Measurements from ENCODE around the gene ATXN7L1.

The ATXN7L1 gene

GRCh38 chr7:105769901-105770628 is 106.3 kb downstream of the ATXN7L1 start:
- peak; percentile 12 for DNase-seq

- no peak for DNase-seq
Measured at GRCh38 chr7:105768898-105769507, 107.4 kb downstream of the ATXN7L1 start.

- DNase-seq: no peak
Measured at GRCh38 chr7:105768117-105768516, 108.3 kb downstream of the ATXN7L1 start.

- no peak for DNase-seq
Measured at GRCh38 chr7:105766421-105767073, 109.9 kb downstream of the ATXN7L1 start.

- no peak for DNase-seq
Measured at GRCh38 chr7:105765846-105766245, 110.6 kb downstream of the ATXN7L1 start.

GRCh38 chr7:105764506-105764905 is 111.9 kb downstream of the ATXN7L1 start:
- no peak for DNase-seq

GRCh38 chr7:105760551-105761447 is 115.6 kb downstream of the ATXN7L1 start:
- DNase-seq: no peak

- DNase-seq: peak; percentile 23
Measured at GRCh38 chr7:105759670-105760550, 116.5 kb downstream of the ATXN7L1 start.

GRCh38 chr7:105756367-105756766 is 120.0 kb downstream of the ATXN7L1 start:
- no peak for DNase-seq

- DNase-seq: no peak
Measured at GRCh38 chr7:105752671-105753275, 123.6 kb downstream of the ATXN7L1 start.

GRCh38 chr7:105751054-105751453 is 125.3 kb downstream of the ATXN7L1 start:
- no peak for DNase-seq

- no peak for DNase-seq
Measured at GRCh38 chr7:105748701-105749100, 127.7 kb downstream of the ATXN7L1 start.

GRCh38 chr7:105745681-105746330 is 130.6 kb downstream of the ATXN7L1 start:
- no peak for DNase-seq

- no peak for DNase-seq
Measured at GRCh38 chr7:105744258-105744657, 132.1 kb downstream of the ATXN7L1 start.

GRCh38 chr7:105743351-105744090 is 132.9 kb downstream of the ATXN7L1 start:
- DNase-seq: no peak

- no peak for DNase-seq
Measured at GRCh38 chr7:105742787-105743186, 133.6 kb downstream of the ATXN7L1 start.

GRCh38 chr7:105741982-105742381 is 134.4 kb downstream of the ATXN7L1 start:
- DNase-seq: no peak

- no peak for DNase-seq
Measured at GRCh38 chr7:105738133-105738532, 138.3 kb downstream of the ATXN7L1 start.

GRCh38 chr7:105734233-105734632 is 142.2 kb downstream of the ATXN7L1 start:
- no peak for DNase-seq

GRCh38 chr7:105731042-105731441 is 145.4 kb downstream of the ATXN7L1 start:
- DNase-seq: no peak
